ENCODE data around the gene FBXW10.
"Not testable (repeated sequence)": the region's sequence is repeated elsewhere in the genome, so short reads cannot be mapped to it uniquely, and the experiment has no call there.

GRCh38 chr17:18741228-18741627, 2.6 kb upstream of the FBXW10 start:
- TF ChIP-seq USF1 (IDR thresholded peaks at IDR 0.05; ENCODE audit: borderline replicate concordance, extremely low read length, insufficient read depth, low read depth, low read length); ZNF592 (IDR thresholded peaks at IDR 0.05); TAF1 (IDR thresholded peaks at IDR 0.05; ENCODE audit: borderline replicate concordance, low read depth, low read length); CTCF (IDR thresholded peaks at IDR 0.05 in 2 of 3, conservative IDR thresholded peaks at IDR 0.05 in 1 of 3; ENCODE audit: control insufficient read depth in 2 of 3, extremely low read depth in 1 of 3, insufficient read depth in 1 of 3, low read depth in 3 of 3, low read length in 3 of 3); HCFC1 (IDR thresholded peaks at IDR 0.05; ENCODE audit: low read length); NFXL1 (IDR thresholded peaks at IDR 0.05; ENCODE audit: borderline replicate concordance); E2F8 (IDR thresholded peaks at IDR 0.05; ENCODE audit: low read depth, partially characterized antibody); FOS (IDR thresholded peaks at IDR 0.05; ENCODE audit: borderline replicate concordance, extremely low read depth, insufficient read length); ZNF217 (IDR thresholded peaks at IDR 0.05); SP1 (IDR thresholded peaks at IDR 0.05; ENCODE audit: low read depth, low read length): not testable (repeated sequence)

Data from GM12878 (cell line).